HG03460 (cell line): ENCODE measurements around the gene NOTCH2.
A peak's percentile ranks its signal among the peaks of the same experiment; 100 is the strongest.
"Not testable (repeated sequence)": the region's sequence is repeated elsewhere in the genome, so short reads cannot be mapped to it uniquely, and the experiment has no call there.

ENCODE experiments used
- ATAC-seq: cut with Tn5 transposase; IDR thresholded peaks from one replicate; pipeline ENCODE4 v1.9.1; 2021; ENCODE audit not compliant: unreplicated experiment

NOTCH2 gene

GRCh38 chr1:120069067-120069919 lies at the start of gene NOTCH2:
NOTCH2 (minus strand) TSS chr1:120069662; CDS start chr1:120069406, 256 bp downstream.
- ATAC-seq, result not testable (repeated sequence)

- peak; percentile 58 for ATAC-seq
Measured at GRCh38 chr1:120117371-120118177, 48.1 kb upstream of the NOTCH2 start.

GRCh38 chr1:120116094-120116493 lies 46.6 kb upstream of the NOTCH2 start:
- not testable (repeated sequence) for ATAC-seq

- not testable (repeated sequence) for ATAC-seq
Measured at GRCh38 chr1:120113134-120113533, 43.7 kb upstream of the NOTCH2 start.

GRCh38 chr1:120112212-120112611 lies 42.8 kb upstream of the NOTCH2 start:
- ATAC-seq, result not testable (repeated sequence)

- ATAC-seq, result not testable (repeated sequence)
Measured at GRCh38 chr1:120111771-120112170, 42.3 kb upstream of the NOTCH2 start.

- ATAC-seq, result not testable (repeated sequence)
Measured at GRCh38 chr1:120111008-120111407, 41.5 kb upstream of the NOTCH2 start.

- not testable (repeated sequence) for ATAC-seq
Measured at GRCh38 chr1:120109656-120110055, 40.2 kb upstream of the NOTCH2 start.

- not testable (repeated sequence) for ATAC-seq
Measured at GRCh38 chr1:120109180-120109579, 39.7 kb upstream of the NOTCH2 start.

GRCh38 chr1:120105288-120105687 lies 35.8 kb upstream of the NOTCH2 start:
- not testable (repeated sequence) for ATAC-seq

- not testable (repeated sequence) for ATAC-seq
Measured at GRCh38 chr1:120103768-120104167, 34.3 kb upstream of the NOTCH2 start.

GRCh38 chr1:120101593-120101992 lies 32.1 kb upstream of the NOTCH2 start:
- ATAC-seq, result not testable (repeated sequence)

- ATAC-seq, result not testable (repeated sequence)
Measured at GRCh38 chr1:120100590-120100989, 31.1 kb upstream of the NOTCH2 start.

- ATAC-seq, result not testable (repeated sequence)
Measured at GRCh38 chr1:120098986-120099759, 29.7 kb upstream of the NOTCH2 start.

- not testable (repeated sequence) for ATAC-seq
Measured at GRCh38 chr1:120096981-120097545, 27.6 kb upstream of the NOTCH2 start.

GRCh38 chr1:120093548-120094181 lies 24.2 kb upstream of the NOTCH2 start:
- ATAC-seq, result peak; percentile 61

- ATAC-seq, result not testable (repeated sequence)
Measured at GRCh38 chr1:120092232-120093218, 23.1 kb upstream of the NOTCH2 start.

GRCh38 chr1:120090830-120091229 lies 21.4 kb upstream of the NOTCH2 start:
- not testable (repeated sequence) for ATAC-seq

- not testable (repeated sequence) for ATAC-seq
Measured at GRCh38 chr1:120087959-120088358, 18.5 kb upstream of the NOTCH2 start.
